Peyer's patch (tissue), 4 donors: ENCODE data around the gene GOLIM4. TPM values are rescaled to one million over a fixed set of nuclear protein-coding genes. Genes with fewer than 3 reads are reported as not detected.

Experiments used
- DNase-seq, 3 donors: peaks; one replicate each; pipeline ENCODE4 v3.0.0-alpha.2; 2017 to 2019
- H3K27ac ChIP-seq, 4 donors: fragments of 200-600 bp; sonication (generic); one replicate each; pipeline ENCODE4 v1.5.1; 2016 to 2019
- H3K27me3 ChIP-seq, 2 donors: fragments of 200-600 bp; sonication (generic); one replicate each; pipeline ENCODE4 v1.5.1; 2019
- H3K36me3 ChIP-seq, 3 donors: fragments of 200-600 bp; sonication (generic); one replicate each; pipeline ENCODE4 v1.5.1; 2016 to 2019
- H3K4me1 ChIP-seq, 4 donors: fragments of 200-600 bp; sonication (generic); one replicate each; pipeline ENCODE4 v1.5.1; 2016 to 2019
- H3K4me3 ChIP-seq, 4 donors: fragments of 200-600 bp; sonication (generic); 1 replicate in 3 of 4; 2 replicates in 1 of 4; pipeline ENCODE4 v1.5.1; 2016 to 2019; ENCODE audit warnings: mild to moderate bottlenecking in 1 of 4
- H3K9me3 ChIP-seq, 4 donors: fragments of 200-600 bp; sonication (generic); one replicate each; pipeline ENCODE4 v1.5.1; 2016 to 2019; ENCODE audit warnings: mild to moderate bottlenecking in 1 of 4
- CTCF ChIP-seq, 6 experiments: fragments of 450-650 bp in 4 of 6; fragments of 200-600 bp in 2 of 6; sonication (generic) in 1 of 6; IDR thresholded peaks; one replicate each; pipeline ENCODE4 v1.5.1; 2017 to 2019; ENCODE audit warnings: antibody characterized with exemption in 6 of 6, mild to moderate bottlenecking in 3 of 6, moderate library complexity in 1 of 6
- POLR2A ChIP-seq, 2 donors: fragments of 450-650 bp; IDR thresholded peaks; one replicate each; pipeline ENCODE4 v1.5.1; 2017; ENCODE audit warnings: antibody characterized with exemption in 2 of 2, mild to moderate bottlenecking in 2 of 2, moderate library complexity in 2 of 2
- total RNA-seq, 4 donors: library from RNA; depleted of rRNA; stranded (reverse); fragments of >200 nt; gene quantifications; one replicate each; pipeline ENCODE4 v1.1.0, GENCODE V29; 2016

Gene GOLIM4
- total RNA-seq, 4 donors from 2014 or later: 102 to 186 (median 139) TPM

- Histone ChIP-seq H3K27ac (no peak overlapping the region), H3K27me3 (no peaks in the 10 kb centered on the region), H3K36me3 (no peaks in the 10 kb centered on the region), H3K4me1 (no peaks in the 10 kb centered on the region), H3K9me3 (no peaks in the 10 kb centered on the region), H3K4me3 (no peak overlapping the region)
- TF ChIP-seq POLR2A (IDR thresholded peaks at IDR 0.05) (no peak), CTCF (IDR thresholded peaks at IDR 0.05) (no peak)
- DNase-seq: no peak
Observed at GRCh38 chr3:168070919-168071318, 24.8 kb downstream of the GOLIM4 start.

- H3K27ac ChIP-seq: no peak overlapping the region
- H3K4me1 ChIP-seq: peaks cover 0 to 16% (median 0%) of the 10 kb centered on the region in 4 donors
- H3K27me3 ChIP-seq: no peaks in the 10 kb centered on the region
- no peaks in the 10 kb centered on the region for H3K36me3 ChIP-seq
- H3K9me3 ChIP-seq: no peaks in the 10 kb centered on the region
- TF ChIP-seq CTCF (IDR thresholded peaks at IDR 0.05): no peak
- no peak for DNase-seq
- no peak overlapping the region for H3K4me3 ChIP-seq
Observed at GRCh38 chr3:168068346-168068745, 27.4 kb downstream of the GOLIM4 start.

GRCh38 chr3:168066882-168067281, 28.8 kb downstream of the GOLIM4 start:
- Histone ChIP-seq H3K27ac (no peak overlapping the region), H3K4me1 (peaks cover 0 to 17% (median 0%) of the 10 kb centered on the region in 4 donors), H3K4me3 (no peak overlapping the region), H3K27me3 (no peaks in the 10 kb centered on the region), H3K9me3 (no peaks in the 10 kb centered on the region), H3K36me3 (no peaks in the 10 kb centered on the region)
- no peak for DNase-seq
- TF ChIP-seq CTCF (IDR thresholded peaks at IDR 0.05): no peak
- TF ChIP-seq POLR2A (IDR thresholded peaks at IDR 0.05): no peak

GRCh38 chr3:168065569-168065968, 30.2 kb downstream of the GOLIM4 start:
- Histone ChIP-seq H3K4me1 (peaks cover 0 to 17% (median 0%) of the 10 kb centered on the region in 4 donors), H3K27ac (no peak overlapping the region), H3K36me3 (no peaks in the 10 kb centered on the region), H3K4me3 (no peak overlapping the region), H3K27me3 (no peaks in the 10 kb centered on the region), H3K9me3 (no peaks in the 10 kb centered on the region)
- TF ChIP-seq POLR2A (IDR thresholded peaks at IDR 0.05): no peak
- no peak for TF ChIP-seq CTCF (IDR thresholded peaks at IDR 0.05)
- DNase-seq: no peak

GRCh38 chr3:168063122-168063521, 32.6 kb downstream of the GOLIM4 start:
- H3K4me3 ChIP-seq: no peak overlapping the region
- peaks cover 0 to 17% (median 0%) of the 10 kb centered on the region in 4 donors for H3K4me1 ChIP-seq
- H3K36me3 ChIP-seq: no peaks in the 10 kb centered on the region
- no peaks in the 10 kb centered on the region for H3K9me3 ChIP-seq
- TF ChIP-seq POLR2A (IDR thresholded peaks at IDR 0.05): no peak
- TF ChIP-seq CTCF (IDR thresholded peaks at IDR 0.05): no peak
- H3K27ac ChIP-seq: peak overlapping the region in 1 of 4 donors; percentile 25
- no peak for DNase-seq
- H3K27me3 ChIP-seq: no peaks in the 10 kb centered on the region

GRCh38 chr3:168062679-168063078, 33.0 kb downstream of the GOLIM4 start:
- H3K27ac ChIP-seq: peak overlapping the region in 1 of 4 donors; percentile 25
- no peaks in the 10 kb centered on the region for H3K27me3 ChIP-seq
- DNase-seq: no peak
- peaks cover 0 to 17% (median 0%) of the 10 kb centered on the region in 4 donors for H3K4me1 ChIP-seq
- H3K9me3 ChIP-seq: no peaks in the 10 kb centered on the region
- TF ChIP-seq POLR2A (IDR thresholded peaks at IDR 0.05) (no peak), CTCF (IDR thresholded peaks at IDR 0.05) (no peak)
- H3K36me3 ChIP-seq: no peaks in the 10 kb centered on the region
- H3K4me3 ChIP-seq: no peak overlapping the region
